ENCODE results near the gene ARAP1.

GRCh38 chr11:72682238-72682857, 69.9 kb downstream of the ARAP1 start:
- TF ChIP-seq CTCF (IDR thresholded peaks at IDR 0.05) (no peak), POLR2A (IDR thresholded peaks at IDR 0.05) (no peak), POLR2AphosphoS5 (IDR thresholded peaks at IDR 0.05) (no peak)
